ENCODE measurements around the gene SLC22A7.

DNA sequence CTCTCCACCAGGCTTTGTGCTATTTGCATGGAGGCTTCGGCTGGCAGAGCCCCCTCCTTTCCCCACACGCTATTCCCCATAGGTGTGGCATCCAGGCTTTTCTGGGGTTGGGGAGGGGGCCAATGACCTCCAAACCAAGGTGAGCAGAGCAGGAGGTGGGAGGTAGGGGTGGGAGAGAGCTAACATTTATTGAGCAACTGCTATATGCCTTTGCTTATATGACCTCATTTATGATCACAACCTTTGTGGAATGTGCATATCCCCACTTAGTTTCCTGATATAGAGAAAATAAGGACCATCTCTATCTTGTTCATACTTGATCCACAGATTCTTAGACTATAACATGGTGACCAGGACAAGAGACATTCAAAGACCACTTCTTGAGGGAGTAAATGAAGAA is 17.8 kb upstream of the SLC22A7 start:
- TF ChIP-seq YY1 (IDR thresholded peaks at IDR 0.05; ENCODE audit: low read depth, low read length), result no peak
- TF ChIP-seq USF2 (IDR thresholded peaks at IDR 0.05; ENCODE audit: low read length), result no peak
- no peak for TF ChIP-seq EZH2 (IDR thresholded peaks at IDR 0.05; ENCODE audit: low read depth, low read length, severe bottlenecking)
- TF ChIP-seq POLR2AphosphoS5 (IDR thresholded peaks at IDR 0.05; ENCODE audit: low read depth, low read length), result no peak
- no peak for TF ChIP-seq CTCF (IDR thresholded peaks at IDR 0.05; ENCODE audit: control extremely low read depth in 1 of 3, insufficient read depth in 1 of 3, low read depth in 1 of 3, low read length in 3 of 3)
- no peak for TF ChIP-seq RAD21 (IDR thresholded peaks at IDR 0.05 in 1 of 2, conservative IDR thresholded peaks at IDR 0.05 in 1 of 2; ENCODE audit: low read depth in 2 of 2, low read length in 2 of 2)
- TF ChIP-seq TAF1 (IDR thresholded peaks at IDR 0.05; ENCODE audit: low read depth, low read length), result no peak
- TF ChIP-seq JUN (IDR thresholded peaks at IDR 0.05; ENCODE audit: low read depth, low read length), result no peak
- no peak for TF ChIP-seq SIX5 (IDR thresholded peaks at IDR 0.05; ENCODE audit: low read depth, low read length)
- no peak for TF ChIP-seq PHF8 (conservative IDR thresholded peaks at IDR 0.05; ENCODE audit: low read depth, low read length)
- no peak for TF ChIP-seq RFX5 (IDR thresholded peaks at IDR 0.05; ENCODE audit: borderline replicate concordance, low read depth, low read length)
- no peak for TF ChIP-seq CREB1 (IDR thresholded peaks at IDR 0.05)
- no peak for TF ChIP-seq BRCA1 (IDR thresholded peaks at IDR 0.05; ENCODE audit: low read depth, low read length)
